DMS114 treated with DMSO at 0.1 percent for 48 hours (cell line): ENCODE measurements around the gene BBIP1.

Experiments
- DNase-seq: peaks from one replicate; lab custom pipeline; 2025; ENCODE audit not compliant: unreplicated experiment; lab: John Stamatoyannopoulos, UW

Gene BBIP1

GRCh38 chr10:110863956-110864355, 55.0 kb downstream of the BBIP1 start:
- no peak for DNase-seq

GRCh38 chr10:110863361-110863760, 55.6 kb downstream of the BBIP1 start:
- DNase-seq = no peak

- DNase-seq = no peak
These were observed 56.0 kb downstream of the BBIP1 start for GRCh38 chr10:110862961-110863360.

- DNase-seq = no peak
These were observed 56.9 kb downstream of the BBIP1 start for GRCh38 chr10:110861930-110862649.

- no peak for DNase-seq
These were observed 57.5 kb downstream of the BBIP1 start for GRCh38 chr10:110861476-110861875.

- no peak for DNase-seq
These were observed 58.3 kb downstream of the BBIP1 start for GRCh38 chr10:110860576-110861241.

GRCh38 chr10:110859973-110860376, 59.0 kb downstream of the BBIP1 start:
- no peak for DNase-seq

GRCh38 chr10:110859206-110859972, 59.6 kb downstream of the BBIP1 start:
- no peak for DNase-seq

GRCh38 chr10:110858297-110858934, 60.6 kb downstream of the BBIP1 start:
- DNase-seq = no peak

- DNase-seq = no peak
These were observed 61.5 kb downstream of the BBIP1 start for GRCh38 chr10:110857265-110858171.

- DNase-seq = no peak
These were observed 64.9 kb downstream of the BBIP1 start for GRCh38 chr10:110853921-110854605.

GRCh38 chr10:110852947-110853346, 66.0 kb downstream of the BBIP1 start:
- no peak for DNase-seq

GRCh38 chr10:110852255-110852896, 66.6 kb downstream of the BBIP1 start:
- no peak for DNase-seq

- no peak for DNase-seq
These were observed 67.9 kb downstream of the BBIP1 start for GRCh38 chr10:110851020-110851612.

GRCh38 chr10:110850099-110850498, 68.9 kb downstream of the BBIP1 start:
- DNase-seq = no peak
